Measurements from ENCODE around the gene ZNF512B. TPM values are rescaled to one million over a fixed set of nuclear protein-coding genes. Genes with fewer than 3 reads are reported as not detected.

The ZNF512B gene
- total and polyA plus RNA-seq, 9 donors, result 2.5 to 24.7 (median 20.2) TPM

- Histone ChIP-seq H3K27me3 (no peaks in the 10 kb centered on the region), H3K9me3 (no peaks in the 10 kb centered on the region), H3K4me1 (ENCODE audit: insufficient read depth) (no peaks in the 10 kb centered on the region), H3K36me3 (no peaks in the 10 kb centered on the region), H3K27ac (no peak overlapping the region), H3K4me3 (no peak overlapping the region)
- TF ChIP-seq POLR2A (IDR thresholded peaks at IDR 0.05) (no peak), CTCF (IDR thresholded peaks at IDR 0.05) (no peak), EP300 (IDR thresholded peaks at IDR 0.05) (no peak)
- DNase-seq, result peak in 1 of 5 donors; percentile 27
- WGBS, 3 donors, result 90 to 93% (median 91%) methylated on average over 54 to 58 of the region's 58 CpGs
- intact Hi-C loops (cut with DNase I), result no loop called here
Measured at GRCh38 chr20:63940472-63941266, 29.1 kb downstream of the ZNF512B start.

DNA sequence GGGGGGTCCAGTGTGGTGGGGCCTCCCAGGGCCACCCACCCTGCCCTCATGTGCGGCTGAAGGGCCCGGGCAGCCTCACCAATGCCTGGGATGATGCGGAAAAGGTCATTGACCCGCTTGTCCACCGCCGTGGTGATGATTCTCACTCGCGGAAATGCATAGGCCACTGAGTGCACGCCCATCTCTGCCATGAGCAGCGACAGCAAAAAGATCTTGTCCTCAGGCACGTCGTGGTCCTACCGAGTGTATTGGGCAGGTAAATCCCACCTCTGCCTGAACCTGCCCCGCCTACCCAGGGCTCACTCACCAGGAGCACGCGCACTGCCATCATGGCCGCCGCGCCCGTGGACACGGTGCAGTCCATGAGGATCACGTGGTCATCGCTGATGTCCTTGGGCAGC lies 29.7 kb downstream of the ZNF512B start:
- Histone ChIP-seq H3K4me1 (ENCODE audit: insufficient read depth) (no peaks in the 10 kb centered on the region), H3K4me3 (no peak overlapping the region), H3K36me3 (no peaks in the 10 kb centered on the region), H3K27ac (no peak overlapping the region), H3K27me3 (no peaks in the 10 kb centered on the region), H3K9me3 (no peaks in the 10 kb centered on the region)
- intact Hi-C loops (cut with DNase I), result no loop called here
- 84 to 88% (median 85%) methylated on average over 23 of the region's 23 CpGs for WGBS, 3 donors
- TF ChIP-seq POLR2A (IDR thresholded peaks at IDR 0.05) (no peak), CTCF (IDR thresholded peaks at IDR 0.05) (no peak), EP300 (IDR thresholded peaks at IDR 0.05) (no peak)
- DNase-seq, result no peak

DNA sequence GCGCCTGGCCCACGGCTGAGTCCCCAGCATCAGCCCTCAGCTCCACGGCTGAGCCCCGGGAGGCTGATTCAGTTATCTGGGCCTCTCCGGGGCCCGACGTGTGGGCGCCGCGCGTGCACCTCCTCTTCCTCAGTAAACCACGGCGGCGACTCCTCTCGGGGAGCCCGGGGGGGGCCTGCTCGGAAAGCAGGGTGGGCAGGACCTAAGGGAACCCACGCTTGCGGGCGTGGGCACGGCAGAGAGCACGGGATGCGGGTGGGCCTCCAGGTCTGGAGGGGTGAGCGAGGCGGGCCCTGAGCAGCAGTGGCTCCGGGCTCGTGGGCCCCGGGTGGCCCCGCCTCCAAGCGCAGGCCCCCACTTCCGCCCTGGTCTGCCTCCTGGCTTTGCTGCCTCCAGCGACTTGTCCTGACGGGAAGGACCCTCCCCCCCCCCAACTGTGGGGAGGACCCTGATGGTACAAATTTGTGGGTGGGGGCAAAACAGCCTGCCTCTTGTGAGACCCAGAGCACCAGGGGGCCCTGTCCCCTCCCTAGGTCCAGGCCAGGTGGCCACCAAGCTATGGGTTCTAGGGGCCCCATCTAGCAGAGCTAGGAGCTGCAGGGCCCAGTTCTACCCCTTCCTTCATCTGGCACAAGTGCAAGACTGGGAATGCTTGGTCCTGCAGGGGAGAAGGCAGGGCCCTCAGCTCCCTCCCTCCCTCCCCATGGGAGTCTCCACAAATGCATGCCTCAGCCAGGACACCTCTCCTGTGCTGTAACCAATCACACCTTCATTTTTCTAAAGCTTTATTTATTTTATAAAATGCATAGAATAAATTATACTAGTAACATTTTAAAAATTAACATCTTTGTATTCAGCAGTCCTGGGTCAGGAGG lies 30.4 kb downstream of the ZNF512B start:
- H3K36me3 ChIP-seq, result no peaks in the 10 kb centered on the region
- no peak overlapping the region for H3K4me3 ChIP-seq

More for the DNA sequence above, 30.4 kb downstream of the ZNF512B start:
- H3K9me3 ChIP-seq, result no peaks in the 10 kb centered on the region
- H3K4me1 ChIP-seq (ENCODE audit: insufficient read depth), result no peaks in the 10 kb centered on the region
- DNase-seq, result no peak
- H3K27ac ChIP-seq, result no peak overlapping the region
- 82 to 83% (median 82%) methylated on average over 26 to 33 of the region's 33 CpGs for WGBS, 3 donors
- H3K27me3 ChIP-seq, result no peaks in the 10 kb centered on the region
- intact Hi-C loops (cut with DNase I), result no loop called here
- no peak for TF ChIP-seq POLR2A (IDR thresholded peaks at IDR 0.05)
- TF ChIP-seq CTCF (IDR thresholded peaks at IDR 0.05), result no peak
- no peak for TF ChIP-seq EP300 (IDR thresholded peaks at IDR 0.05)

Measured in ovary (tissue), 9 donors.